ENCODE results near the gene DIP2B.

DIP2B gene

GRCh38 chr12:50581226-50582184, 76.7 kb downstream of the DIP2B start:
- FAIRE-seq: no peak

- FAIRE-seq: no peak
These were observed 79.3 kb downstream of the DIP2B start for GRCh38 chr12:50584135-50584534.

GRCh38 chr12:50589650-50590435, 85.1 kb downstream of the DIP2B start:
- FAIRE-seq: no peak

GRCh38 chr12:50590869-50591268, 86.1 kb downstream of the DIP2B start:
- no peak for FAIRE-seq

- FAIRE-seq: no peak
These were observed 90.9 kb downstream of the DIP2B start for GRCh38 chr12:50595667-50596066.

GRCh38 chr12:50597200-50598195, 92.7 kb downstream of the DIP2B start:
- FAIRE-seq: no peak

- FAIRE-seq: no peak
These were observed 93.6 kb downstream of the DIP2B start for GRCh38 chr12:50598321-50598862.

- no peak for FAIRE-seq
These were observed 94.7 kb downstream of the DIP2B start for GRCh38 chr12:50599366-50600095.

- no peak for FAIRE-seq
These were observed 95.6 kb downstream of the DIP2B start for GRCh38 chr12:50600364-50600763.

- FAIRE-seq: no peak
These were observed 99.2 kb downstream of the DIP2B start for GRCh38 chr12:50603817-50604639.

- no peak for FAIRE-seq
These were observed 99.8 kb downstream of the DIP2B start for GRCh38 chr12:50604640-50604920.

- FAIRE-seq: no peak
These were observed 102.0 kb downstream of the DIP2B start for GRCh38 chr12:50606675-50607375.

GRCh38 chr12:50609292-50609874, 104.6 kb downstream of the DIP2B start:
- FAIRE-seq: no peak

- FAIRE-seq: no peak
These were observed 105.4 kb downstream of the DIP2B start for GRCh38 chr12:50610171-50610570.

GRCh38 chr12:50611021-50611744, 106.4 kb downstream of the DIP2B start:
- FAIRE-seq: no peak

GRCh38 chr12:50612882-50613281, 108.1 kb downstream of the DIP2B start:
- FAIRE-seq: no peak

- no peak for FAIRE-seq
These were observed 108.7 kb downstream of the DIP2B start for GRCh38 chr12:50613463-50613862.

GRCh38 chr12:50614167-50614759, 109.5 kb downstream of the DIP2B start:
- no peak for FAIRE-seq
